ENCODE results near the gene OPRL1.
"Not testable (repeated sequence)": the region's sequence is repeated elsewhere in the genome, so short reads cannot be mapped to it uniquely, and the experiment has no call there.

Gene OPRL1

DNA sequence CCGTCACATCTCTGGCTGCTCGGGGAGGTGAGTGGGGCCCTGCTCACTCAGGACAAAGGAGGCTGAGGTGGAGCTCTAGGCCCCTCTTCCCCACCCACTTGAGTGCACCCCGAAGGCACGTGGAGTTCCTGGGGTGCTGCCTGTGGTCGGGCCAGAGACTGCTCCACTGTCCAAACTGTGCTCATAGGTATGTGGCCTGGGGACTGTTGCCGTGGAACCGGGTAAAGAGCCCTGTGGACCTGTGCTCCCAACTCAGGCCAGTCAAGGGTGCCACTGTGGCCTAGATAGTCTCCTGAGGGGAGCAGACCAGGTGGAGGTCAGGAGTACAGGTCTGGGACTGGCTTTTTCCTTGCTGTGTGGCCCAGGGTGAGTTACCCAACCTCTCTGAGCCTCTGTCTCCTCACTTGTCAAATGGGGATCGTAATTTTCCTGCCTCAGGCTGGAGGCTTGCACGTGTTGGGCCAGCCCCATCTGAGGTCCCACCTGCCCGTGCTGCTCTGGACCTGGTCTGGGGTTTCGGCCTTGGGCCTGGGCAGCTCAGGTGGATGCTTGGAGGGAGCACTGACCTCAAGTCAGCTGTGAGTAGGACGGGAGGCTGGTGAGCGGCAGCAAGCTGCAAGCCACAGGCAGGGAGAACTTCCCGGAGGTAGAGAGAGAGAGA lies 39.9 kb downstream of the OPRL1 start:
- no peak for DNase-seq

DNA sequence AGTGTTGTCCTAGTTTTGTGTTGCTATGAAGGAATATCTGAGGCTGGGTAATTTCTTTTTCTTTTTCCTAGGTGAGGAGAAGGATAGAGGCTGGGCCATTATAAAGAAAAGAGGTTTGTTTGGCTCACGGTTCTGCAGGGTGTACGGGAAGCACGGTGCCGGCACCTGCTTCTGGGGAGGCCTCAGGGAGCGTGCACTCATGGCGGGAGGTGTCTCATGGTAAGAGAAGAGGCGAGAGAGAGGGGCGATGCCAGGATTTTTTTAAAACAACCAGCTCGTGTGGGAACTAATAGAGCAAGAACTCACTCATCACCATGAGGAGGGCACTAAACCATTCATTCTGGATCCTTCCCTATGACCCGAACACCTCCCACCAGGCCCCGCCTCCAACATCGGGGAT lies 41.7 kb downstream of the OPRL1 start:
- no peak for DNase-seq

DNA sequence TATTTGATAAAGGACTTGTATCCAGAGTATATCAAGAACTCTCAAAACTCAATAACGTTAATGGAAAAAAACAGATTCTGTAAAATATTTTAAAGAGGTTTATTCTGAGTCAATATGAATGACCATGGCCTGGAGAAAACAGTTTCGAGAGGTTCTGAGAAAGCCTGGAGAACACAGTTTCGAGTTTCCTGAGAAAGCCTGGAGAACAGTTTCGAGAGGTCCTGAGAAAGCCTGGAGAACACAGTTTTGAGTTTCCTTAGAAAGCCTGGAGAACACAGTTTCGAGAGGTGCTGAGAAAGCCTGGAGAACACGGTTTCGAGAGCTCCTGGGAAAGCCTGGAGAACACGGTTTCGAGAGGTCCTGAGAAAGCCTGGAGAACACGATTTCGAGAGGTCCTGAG lies 43.0 kb downstream of the OPRL1 start:
- DNase-seq = not testable (repeated sequence)

DNA sequence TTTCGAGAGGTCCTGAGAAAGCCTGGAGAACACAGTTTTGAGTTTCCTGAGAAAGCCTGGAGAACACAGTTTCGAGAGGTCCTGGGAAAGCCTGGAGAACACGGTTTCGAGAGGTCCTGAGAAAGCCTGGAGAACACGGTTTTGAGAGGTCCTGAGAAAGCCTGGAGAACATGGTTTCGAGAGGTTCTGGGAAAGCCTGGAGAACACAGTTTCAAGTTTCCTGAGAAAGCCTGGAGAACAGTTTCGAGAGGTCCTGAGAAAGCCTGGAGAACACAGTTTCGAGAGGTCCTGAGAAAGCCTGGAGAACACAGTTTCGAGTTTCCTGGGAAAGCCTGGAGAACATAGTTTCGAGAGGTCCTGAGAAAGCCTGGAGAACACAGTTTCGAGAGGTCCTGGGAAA lies 43.6 kb downstream of the OPRL1 start:
- DNase-seq = not testable (repeated sequence)

DNA sequence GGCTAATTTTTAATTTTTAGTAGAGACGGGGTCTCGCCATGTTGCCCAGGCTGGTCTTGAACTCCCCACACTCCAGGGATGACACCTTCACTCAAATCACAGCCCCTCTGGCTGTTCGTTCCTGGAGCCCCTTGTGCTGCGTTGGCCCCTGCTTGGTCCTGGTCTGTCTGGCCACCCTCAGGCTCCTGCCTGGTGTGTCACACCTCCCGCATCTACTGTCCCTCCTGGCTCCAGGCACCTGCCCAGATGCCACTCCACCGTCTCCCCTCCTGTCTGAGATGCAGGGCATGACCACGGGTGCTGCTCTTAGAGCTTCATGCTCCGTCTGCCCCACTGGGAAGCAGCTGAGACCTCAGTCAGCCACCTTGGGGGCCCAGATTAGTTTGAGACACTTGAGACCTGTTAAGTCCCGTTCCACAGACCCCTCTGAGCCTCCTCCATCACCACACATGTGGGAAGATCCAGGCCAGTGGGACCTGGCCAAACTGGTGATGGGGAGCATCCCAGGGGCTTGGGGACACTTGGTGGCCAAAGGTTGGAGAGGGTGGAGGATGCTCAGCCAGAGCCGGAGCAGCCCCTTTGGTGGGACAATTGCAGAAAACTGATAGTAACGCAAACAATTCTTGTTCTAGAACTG lies 49.4 kb downstream of the OPRL1 start:
- DNase-seq = no peak

DNA sequence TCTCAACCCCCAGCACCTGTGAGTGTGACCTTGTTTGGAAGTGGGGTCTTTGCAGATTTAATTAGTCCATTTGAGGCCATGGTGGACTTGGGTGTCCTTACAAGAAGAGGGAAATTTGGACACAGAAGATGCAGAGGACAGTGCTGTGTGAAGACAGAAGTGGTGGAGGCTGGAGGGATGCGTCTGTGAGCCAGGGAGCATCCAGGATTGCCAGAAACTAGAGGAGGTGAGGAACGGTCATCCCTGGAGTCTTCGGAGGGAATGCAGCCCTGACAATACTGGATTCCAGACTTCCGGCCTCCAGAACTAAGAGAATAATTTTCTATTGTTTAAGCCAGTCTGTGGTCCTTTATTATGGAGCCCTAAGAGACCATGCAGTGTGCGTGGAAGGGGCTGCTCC lies 50.4 kb downstream of the OPRL1 start:
- DNase-seq = no peak

DNA sequence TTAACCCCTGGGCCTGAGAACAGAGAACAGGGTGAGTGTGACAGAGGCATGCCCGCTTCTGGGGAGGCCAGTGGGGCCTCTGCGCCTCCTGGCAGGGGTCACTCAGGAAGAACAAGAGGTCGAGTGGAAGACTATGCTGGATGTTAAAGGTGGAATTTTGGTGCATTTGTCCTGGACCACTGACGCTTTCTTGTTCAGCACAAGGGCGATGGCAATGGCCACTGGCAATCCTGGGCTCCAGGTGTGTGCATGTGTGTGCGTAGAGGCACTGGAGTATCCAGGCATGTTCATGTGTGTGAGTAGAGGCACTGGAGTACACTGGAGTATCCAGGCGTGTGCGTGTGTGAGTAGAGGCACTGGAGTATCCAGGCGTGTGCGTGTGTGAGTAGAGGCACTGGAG lies 51.0 kb downstream of the OPRL1 start:
- no peak for DNase-seq

DNA sequence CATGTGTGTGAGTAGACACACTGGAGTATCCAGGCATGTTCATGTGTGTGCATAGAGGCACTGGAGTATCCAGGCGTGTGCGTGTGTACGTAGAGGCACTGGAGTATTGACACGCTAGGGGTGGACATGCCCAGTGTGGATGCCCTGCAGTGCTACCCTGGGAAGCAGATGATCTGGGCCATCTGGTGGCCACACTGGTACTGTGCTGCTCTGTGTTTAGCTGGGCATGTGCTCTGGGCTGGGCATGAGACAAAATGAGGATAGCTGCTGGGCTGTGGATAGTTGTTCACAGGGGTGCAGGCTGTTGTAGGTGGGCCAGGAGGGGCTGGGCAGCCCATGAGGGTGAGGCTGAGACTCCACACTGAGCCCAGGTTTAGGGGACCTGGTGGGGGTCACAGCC lies 51.5 kb downstream of the OPRL1 start:
- DNase-seq = peak; percentile 61

DNA sequence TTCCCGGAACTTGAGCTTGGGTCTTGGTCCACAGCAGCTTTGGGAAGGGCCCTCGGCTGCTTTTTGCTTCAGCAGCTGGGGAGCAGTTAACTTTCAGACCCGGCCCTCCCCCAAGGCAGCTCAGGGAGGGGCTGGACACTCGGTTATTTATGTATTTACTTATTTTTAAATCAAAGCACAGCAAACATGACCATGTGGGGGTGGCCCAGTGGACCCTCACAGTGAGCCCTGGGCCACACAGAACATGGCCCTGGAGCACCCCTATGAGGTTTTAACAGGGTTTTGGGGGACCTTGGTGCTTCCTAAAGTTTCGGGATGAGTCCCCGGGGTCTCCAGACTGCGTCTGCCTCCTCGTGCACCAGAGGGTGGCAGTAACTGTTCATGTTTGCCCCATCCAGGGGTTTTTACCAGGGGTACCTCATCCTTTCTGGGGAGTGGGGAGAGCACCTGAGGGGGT lies 54.1 kb downstream of the OPRL1 start:
- peak; percentile 24 for DNase-seq

DNA sequence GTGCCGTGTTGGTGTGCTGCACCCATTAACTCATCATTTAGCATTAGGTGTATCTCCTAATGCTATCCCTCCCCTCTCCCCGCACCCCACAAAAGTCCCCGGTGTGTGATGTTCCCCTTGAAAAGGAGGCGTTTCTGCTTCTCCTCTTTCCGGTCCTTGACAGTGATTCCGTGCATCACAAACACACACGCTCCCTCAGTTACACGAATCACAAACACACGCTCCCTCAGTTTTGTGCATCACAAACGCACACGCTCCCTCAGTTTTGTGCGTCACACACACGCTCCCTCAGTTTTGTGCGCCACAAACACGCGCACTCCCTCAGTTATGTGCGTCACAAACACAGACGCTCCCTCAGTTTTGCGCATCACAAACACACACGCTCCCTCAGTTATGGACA lies 54.9 kb downstream of the OPRL1 start:
- not testable (repeated sequence) for DNase-seq

DNA sequence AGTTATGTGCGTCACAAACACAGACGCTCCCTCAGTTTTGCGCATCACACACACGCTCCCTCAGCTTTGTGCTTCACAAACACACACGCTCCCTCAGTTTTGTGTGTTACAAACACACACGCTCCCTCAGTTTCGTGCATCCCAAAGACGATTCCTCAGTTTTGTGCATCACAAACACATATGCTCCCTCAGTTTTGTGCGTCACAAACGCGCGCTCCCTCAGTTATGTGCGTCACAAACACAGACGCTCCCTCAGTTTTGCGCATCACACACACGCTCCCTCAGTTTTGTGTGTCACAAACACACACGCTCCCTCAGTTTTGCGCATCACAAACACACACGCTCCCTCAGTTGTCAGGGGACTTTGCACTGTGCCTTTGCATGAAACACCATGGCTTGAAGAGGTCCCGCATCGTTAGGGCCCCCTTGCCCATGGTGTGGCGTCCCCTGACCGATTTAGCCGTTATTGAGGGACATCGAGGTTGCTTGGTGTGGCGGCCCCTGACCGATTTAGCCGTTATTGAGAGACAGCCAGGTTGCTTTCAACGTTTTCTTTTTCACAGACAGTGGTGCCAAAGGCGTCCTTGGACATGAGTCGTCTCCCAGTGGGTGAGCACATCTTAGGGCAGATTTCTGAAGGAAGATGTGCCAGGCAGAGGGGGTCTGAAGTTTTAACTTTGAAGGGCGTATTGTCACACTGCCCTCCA lies 56.3 kb downstream of the OPRL1 start:
- DNase-seq = no peak

DNA sequence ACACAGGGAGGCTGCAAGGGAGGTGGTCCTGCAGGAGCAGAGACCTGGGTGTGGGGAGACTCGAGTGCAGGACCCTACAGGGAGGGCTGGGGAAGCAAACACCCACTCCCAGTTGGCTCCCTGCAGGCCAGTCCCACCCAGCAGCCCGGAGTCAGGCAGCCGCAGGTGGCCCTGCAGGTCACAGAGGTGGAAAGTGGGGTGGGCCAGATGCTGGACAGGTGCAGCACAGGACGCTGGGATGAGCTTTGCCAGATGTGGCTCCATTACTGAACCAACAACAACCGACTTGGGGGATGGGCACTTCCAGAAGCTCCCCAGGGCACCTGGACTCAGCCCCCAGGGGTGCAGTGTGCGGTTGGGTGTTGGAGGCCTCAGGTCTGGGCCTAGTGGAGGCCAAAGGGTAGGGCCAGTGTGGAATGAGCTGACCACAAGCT lies 57.7 kb downstream of the OPRL1 start:
- DNase-seq = no peak

DNA sequence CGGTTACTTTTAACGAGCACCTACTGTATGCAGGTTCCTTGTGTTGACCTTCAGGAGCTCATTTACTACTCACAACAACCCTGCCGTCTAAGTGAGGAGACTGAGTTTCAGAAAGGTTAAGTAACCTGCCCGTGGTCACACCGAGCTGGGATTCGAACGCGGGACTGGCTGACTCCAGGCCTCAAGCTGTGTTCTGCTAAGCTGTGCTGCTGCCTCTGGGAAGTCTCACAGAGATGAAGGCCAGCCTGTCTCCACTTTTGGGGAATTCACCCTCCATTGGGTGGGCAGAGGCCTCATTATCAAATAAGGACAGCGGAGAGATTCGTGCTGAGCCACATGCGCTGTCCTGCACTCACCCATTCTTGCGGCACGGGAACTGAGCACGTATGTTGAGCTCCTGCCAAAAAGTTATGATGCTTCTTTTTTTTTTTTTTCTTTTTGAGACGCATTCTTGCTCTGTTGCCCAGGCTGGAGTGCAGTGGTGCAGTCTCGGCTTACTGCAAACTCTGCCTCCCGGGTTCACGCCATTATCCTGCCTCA lies 58.5 kb downstream of the OPRL1 start:
- no peak for DNase-seq

DNA sequence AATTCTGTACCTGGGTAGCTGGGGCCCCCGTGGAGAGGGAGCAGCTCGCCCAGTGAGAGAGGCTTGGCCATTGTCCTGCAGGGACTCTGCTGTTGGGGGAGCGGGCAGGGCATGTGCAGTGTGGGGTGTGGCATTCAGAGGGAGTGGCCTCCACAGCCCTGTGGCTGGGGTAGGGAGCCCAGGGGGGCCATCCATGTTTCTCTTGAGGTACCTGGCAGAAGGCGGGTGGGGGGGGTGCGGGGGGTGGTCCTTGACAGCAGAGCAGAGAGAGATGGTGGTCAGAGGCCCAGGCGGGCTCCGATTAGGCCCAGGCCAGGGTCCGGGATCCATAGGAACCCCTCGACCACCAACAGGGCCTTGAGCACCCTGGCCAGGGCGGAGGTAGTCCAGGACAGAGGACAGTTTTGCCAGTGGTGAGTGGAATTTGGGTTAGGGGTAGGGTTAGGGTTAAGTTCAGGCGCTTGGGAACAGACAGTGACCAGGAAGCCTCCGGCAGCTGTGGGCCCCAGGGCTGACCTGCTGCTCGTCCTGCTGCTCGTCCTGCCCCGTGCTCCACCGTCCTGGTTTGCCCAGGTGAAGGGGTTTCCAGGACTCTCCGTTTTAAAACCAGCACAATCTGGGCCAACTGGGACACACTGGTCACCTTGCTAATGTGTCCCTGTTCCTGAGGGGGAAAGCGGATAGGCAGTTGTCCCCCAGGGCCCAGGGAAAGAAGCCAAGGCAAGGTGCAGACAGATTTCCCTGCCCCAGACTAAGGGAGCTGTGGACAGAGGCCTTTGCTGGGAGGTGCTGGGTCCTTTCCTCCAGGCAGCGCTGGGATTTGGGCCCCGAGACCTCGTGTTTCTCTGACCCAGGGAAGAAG lies 59.5 kb downstream of the OPRL1 start:
- DNase-seq = no peak

DNA sequence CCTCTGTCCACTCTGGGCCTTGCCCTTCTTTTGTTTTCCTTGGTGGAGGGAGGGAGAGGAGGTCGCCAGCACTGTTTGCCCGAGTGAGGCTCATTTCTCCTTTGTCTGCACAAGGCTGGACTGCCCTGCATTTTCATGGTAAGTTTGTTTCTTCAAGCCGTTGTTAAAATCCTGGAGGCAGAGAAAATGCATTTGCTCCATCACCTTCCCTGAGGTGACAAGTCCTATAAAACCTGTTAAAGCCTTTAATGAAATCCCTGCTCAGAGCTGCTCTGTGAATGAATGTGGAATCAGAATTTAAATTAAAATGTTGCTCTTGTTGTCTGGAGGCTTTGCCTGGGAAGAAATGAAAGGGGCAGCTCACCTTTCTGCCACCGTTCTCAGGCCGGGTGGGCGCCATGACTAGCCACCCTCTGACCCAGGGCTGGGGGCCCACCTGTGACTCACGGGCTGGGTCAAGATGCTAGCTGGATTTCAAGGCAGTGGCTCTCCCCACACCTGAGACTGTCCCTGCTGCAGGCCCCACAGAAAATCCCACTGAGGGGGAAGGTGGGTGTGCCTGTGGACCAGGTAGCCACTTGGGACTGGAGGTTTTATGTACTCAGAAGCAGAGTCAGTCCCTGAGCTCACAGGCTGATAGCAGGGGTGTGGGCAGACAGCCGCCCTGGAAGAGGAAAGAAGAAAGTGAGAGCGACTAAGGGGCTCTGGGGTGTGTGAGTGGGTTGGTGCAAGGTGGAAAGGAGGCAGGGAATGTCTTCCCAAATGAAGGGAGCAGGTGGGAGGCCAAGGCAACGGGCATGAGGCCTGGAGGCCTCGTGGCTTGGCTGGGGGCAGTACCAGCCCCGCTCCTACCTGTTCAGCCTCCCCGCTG lies 60.4 kb downstream of the OPRL1 start:
- no peak for DNase-seq

DNA sequence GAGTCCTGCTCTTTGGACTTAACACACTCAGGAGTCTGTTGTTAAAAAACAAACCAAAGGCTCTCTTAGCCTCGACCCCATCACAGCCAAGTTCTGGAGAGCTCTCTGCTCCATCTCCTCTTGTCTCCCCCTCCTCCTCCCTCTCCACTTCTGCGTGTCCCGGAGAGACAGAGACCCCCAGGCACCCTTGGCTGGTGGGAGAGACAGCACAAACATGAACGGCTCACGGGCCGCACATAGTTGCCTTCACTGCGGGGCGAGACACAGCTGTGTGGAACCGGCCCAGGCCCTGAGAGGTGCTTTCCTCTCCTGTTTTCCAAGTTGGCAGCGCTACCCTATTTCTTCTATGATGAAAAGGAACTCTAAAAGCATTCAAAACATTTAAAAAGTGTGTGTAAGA lies 61.1 kb downstream of the OPRL1 start:
- no peak for DNase-seq

DNA sequence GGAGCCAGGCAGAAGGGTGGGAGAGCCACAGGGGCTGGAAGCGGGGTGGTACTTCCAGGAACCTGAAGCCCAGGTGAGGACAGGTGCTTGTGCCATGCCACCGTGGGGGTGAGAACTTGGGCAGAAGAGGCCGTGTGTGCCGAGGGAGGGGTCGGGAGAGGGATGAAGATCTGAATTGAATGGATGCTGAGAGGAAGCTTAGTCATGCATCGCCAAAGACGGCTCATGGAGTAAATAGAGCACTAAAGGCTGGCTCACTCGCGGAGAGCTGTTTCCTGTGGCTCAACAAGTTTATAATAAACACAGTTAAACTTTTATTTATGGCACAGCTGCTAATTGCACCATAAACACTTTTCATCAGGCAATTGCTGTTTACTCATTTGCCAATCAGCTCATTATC lies 62.7 kb downstream of the OPRL1 start:
- no peak for DNase-seq

DNA sequence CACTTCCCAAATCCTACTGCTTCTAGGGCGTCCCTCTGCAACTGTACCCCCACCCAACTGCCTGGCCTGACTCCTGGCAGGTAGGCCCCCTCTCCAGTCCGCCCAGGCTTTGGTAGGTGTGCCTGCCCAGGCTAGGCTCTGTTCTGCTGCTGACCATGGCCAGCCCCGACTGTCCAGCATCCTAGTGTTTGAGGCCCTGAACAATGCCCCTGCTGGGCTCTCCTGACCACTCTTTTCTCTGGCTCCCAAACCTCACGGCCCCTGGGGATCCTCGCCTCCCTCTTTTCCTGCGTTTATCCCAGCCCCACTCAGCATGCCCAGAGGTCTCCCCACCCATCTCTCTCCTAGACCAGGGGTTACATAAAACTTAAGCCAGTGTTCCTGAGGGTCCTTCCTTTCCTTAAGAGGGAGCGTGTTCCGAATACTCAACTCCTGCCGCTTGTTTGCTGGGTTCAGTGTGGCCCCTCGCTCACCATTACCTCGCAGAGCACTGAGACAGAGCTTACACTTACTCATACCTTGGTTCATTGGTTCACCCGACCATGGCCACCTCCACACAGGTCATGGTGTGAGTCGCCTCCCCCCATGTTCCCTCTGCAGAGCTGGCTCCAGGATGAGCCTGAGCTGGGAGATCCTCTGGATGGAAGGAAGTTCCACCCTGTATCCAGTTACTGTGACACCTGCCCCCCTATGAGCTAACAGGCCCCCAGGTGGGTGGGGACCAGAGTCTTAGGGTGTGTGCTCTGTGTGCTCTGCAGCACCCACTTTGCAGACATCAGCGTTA lies 63.3 kb downstream of the OPRL1 start:
- DNase-seq = no peak

DNA sequence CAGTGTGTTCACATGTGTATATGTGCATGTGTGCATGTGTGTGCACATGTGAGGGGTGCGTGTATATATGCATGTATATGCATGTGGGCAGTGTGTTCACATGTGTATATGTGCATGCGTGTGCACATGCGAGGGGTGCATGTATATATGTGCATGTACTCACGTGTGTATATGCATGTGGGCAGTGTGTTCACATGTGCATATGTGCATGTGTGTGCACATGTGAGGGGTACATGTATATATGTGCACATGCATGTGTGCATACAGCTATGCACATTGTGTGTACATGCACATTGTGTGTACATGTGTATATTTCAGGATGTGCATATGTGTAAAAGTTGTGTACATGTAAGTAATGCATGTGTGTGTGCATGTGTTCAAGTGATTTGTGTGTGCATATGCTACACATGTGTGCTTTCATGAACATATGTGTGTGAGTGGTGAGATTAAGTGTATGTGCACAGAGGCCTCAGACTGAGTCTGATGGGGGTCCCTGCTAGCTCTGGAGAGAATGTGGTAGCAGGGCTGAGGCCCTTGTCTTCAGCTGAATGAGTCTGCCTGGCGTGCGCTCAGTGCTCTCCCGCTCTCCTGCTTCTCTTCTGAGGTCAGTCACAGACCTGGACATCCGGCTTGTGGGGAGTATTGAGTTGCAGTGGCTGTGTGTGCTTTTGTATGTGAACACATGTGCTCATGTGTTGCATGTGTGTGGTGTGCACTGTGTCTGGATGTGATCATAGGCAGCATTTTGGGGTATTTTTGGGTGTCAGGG lies 64.4 kb downstream of the OPRL1 start:
- DNase-seq = no peak
